GM21576 (cell line): ENCODE data around the gene ODF2.
A peak's percentile ranks its signal among the peaks of the same experiment; 100 is the strongest.
"Not testable (repeated sequence)": the region's sequence is repeated elsewhere in the genome, so short reads cannot be mapped to it uniquely, and the experiment has no call there.

ENCODE experiments used
- ATAC-seq: cut with Tn5 transposase; IDR thresholded peaks from one replicate; pipeline ENCODE4 v1.9.1; 2021; ENCODE audit warnings: mild to moderate bottlenecking, moderate library complexity; ENCODE audit not compliant: unreplicated experiment

ODF2 gene

GRCh38 chr9:128482186-128482585, 26.4 kb downstream of the ODF2 start:
- ATAC-seq: no peak

GRCh38 chr9:128484686-128485413, 29.0 kb downstream of the ODF2 start:
- ATAC-seq: no peak

- no peak for ATAC-seq
Measured at GRCh38 chr9:128485414-128485855, 29.6 kb downstream of the ODF2 start.

GRCh38 chr9:128486201-128486600, 30.4 kb downstream of the ODF2 start:
- ATAC-seq: no peak

- no peak for ATAC-seq
Measured at GRCh38 chr9:128493424-128493823, 37.6 kb downstream of the ODF2 start.

GRCh38 chr9:128494108-128494745, 38.4 kb downstream of the ODF2 start:
- no peak for ATAC-seq

- ATAC-seq: no peak
Measured at GRCh38 chr9:128494746-128495129, 38.9 kb downstream of the ODF2 start.

GRCh38 chr9:128495296-128495695, 39.5 kb downstream of the ODF2 start:
- ATAC-seq: no peak

- no peak for ATAC-seq
Measured at GRCh38 chr9:128495804-128496417, 40.1 kb downstream of the ODF2 start.

- ATAC-seq: no peak
Measured at GRCh38 chr9:128497824-128498610, 42.2 kb downstream of the ODF2 start.

- ATAC-seq: no peak
Measured at GRCh38 chr9:128498911-128499310, 43.1 kb downstream of the ODF2 start.

- no peak for ATAC-seq
Measured at GRCh38 chr9:128499920-128500319, 44.1 kb downstream of the ODF2 start.

GRCh38 chr9:128503415-128503825, 47.6 kb downstream of the ODF2 start:
- not testable (repeated sequence) for ATAC-seq

GRCh38 chr9:128503870-128504269, 48.1 kb downstream of the ODF2 start:
- ATAC-seq: no peak

GRCh38 chr9:128504485-128505413, 48.9 kb downstream of the ODF2 start, which contains the start of gene GLE1:
TSS of gene GLE1 (plus strand) at chr9:128504719. CDS start at chr9:128504806, 87 bp downstream.
- peak; percentile 79 for ATAC-seq

GRCh38 chr9:128505414-128505765, 49.6 kb downstream of the ODF2 start:
- no peak for ATAC-seq

GRCh38 chr9:128505906-128506305, 50.1 kb downstream of the ODF2 start:
- not testable (repeated sequence) for ATAC-seq

GRCh38 chr9:128512820-128513219, 57.0 kb downstream of the ODF2 start:
- no peak for ATAC-seq

- ATAC-seq: no peak
Measured at GRCh38 chr9:128521956-128522355, 66.2 kb downstream of the ODF2 start.
